ENCODE measurements around the gene TBC1D19.
"Not testable (repeated sequence)": the region's sequence is repeated elsewhere in the genome, so short reads cannot be mapped to it uniquely, and the experiment has no call there.

The TBC1D19 gene

GRCh38 chr4:26583865-26584652, at the start of gene TBC1D19:
TBC1D19 (plus strand) TSS chr4:26584084; CDS start chr4:26584194, 110 bp downstream.
- peak; percentile 44 for DNase-seq

GRCh38 chr4:26542991-26543390, 40.9 kb upstream of the TBC1D19 start:
- DNase-seq = no peak

GRCh38 chr4:26544421-26544820, 39.5 kb upstream of the TBC1D19 start:
- DNase-seq = no peak

GRCh38 chr4:26548379-26548778, 35.5 kb upstream of the TBC1D19 start:
- DNase-seq = not testable (repeated sequence)

- no peak for DNase-seq
Observed at GRCh38 chr4:26557164-26557563, 26.7 kb upstream of the TBC1D19 start.

- DNase-seq = no peak
Observed at GRCh38 chr4:26558166-26558895, 25.6 kb upstream of the TBC1D19 start.

GRCh38 chr4:26566133-26566532, 17.8 kb upstream of the TBC1D19 start:
- DNase-seq = no peak

- DNase-seq = no peak
Observed at GRCh38 chr4:26568446-26568994, 15.4 kb upstream of the TBC1D19 start.

GRCh38 chr4:26570596-26570995, 13.3 kb upstream of the TBC1D19 start:
- DNase-seq = no peak

- no peak for DNase-seq
Observed at GRCh38 chr4:26573389-26573794, 10.5 kb upstream of the TBC1D19 start.

GRCh38 chr4:26574563-26574962, 9.3 kb upstream of the TBC1D19 start:
- no peak for DNase-seq

GRCh38 chr4:26576231-26576739, 7.6 kb upstream of the TBC1D19 start:
- no peak for DNase-seq

GRCh38 chr4:26577066-26577465, 6.8 kb upstream of the TBC1D19 start:
- DNase-seq = no peak

GRCh38 chr4:26579169-26579568, 4.7 kb upstream of the TBC1D19 start:
- DNase-seq = no peak

- DNase-seq = not testable (repeated sequence)
Observed at GRCh38 chr4:26581341-26581740, 2.5 kb upstream of the TBC1D19 start.

GRCh38 chr4:26583538-26583864, 383 bp upstream of the TBC1D19 start:
- no peak for DNase-seq

- DNase-seq = no peak
Observed at GRCh38 chr4:26584725-26585124, 841 bp downstream of the TBC1D19 start.

- DNase-seq = no peak
Observed at GRCh38 chr4:26589705-26590104, 5.8 kb downstream of the TBC1D19 start.

- no peak for DNase-seq
Observed at GRCh38 chr4:26590639-26591038, 6.8 kb downstream of the TBC1D19 start.

GRCh38 chr4:26593557-26593956, 9.7 kb downstream of the TBC1D19 start:
- not testable (repeated sequence) for DNase-seq

- DNase-seq = no peak
Observed at GRCh38 chr4:26594371-26594770, 10.5 kb downstream of the TBC1D19 start.

- no peak for DNase-seq
Observed at GRCh38 chr4:26594778-26595177, 10.9 kb downstream of the TBC1D19 start.

- DNase-seq = no peak
Observed at GRCh38 chr4:26596843-26597242, 13.0 kb downstream of the TBC1D19 start.

GRCh38 chr4:26601204-26601603, 17.3 kb downstream of the TBC1D19 start:
- no peak for DNase-seq

Data from SHP77 treated with DMSO at 0.1 percent for 48 hours (cell line).